HepG2 (cell line): Measurements from ENCODE around the gene DOCK2.

Source experiments
- CTCF ChIP-seq: sonication (generic); formaldehyde crosslinking; IDR thresholded peaks from 2 replicates; pipeline ENCODE4 v1.5.0; 2020; ENCODE audit warnings: mild to moderate bottlenecking, missing genetic modification reagents, moderate library complexity
- IKZF5 ChIP-seq: IDR thresholded peaks from 2 replicates; pipeline ENCODE4 v1.6.1; 2018; ENCODE audit warnings: missing genetic modification reagents, mild to moderate bottlenecking, missing compliant biosample characterization
- MTF2 ChIP-seq: sonication (generic); formaldehyde crosslinking; IDR thresholded peaks from 2 replicates; pipeline ENCODE4 v1.5.0; 2020; ENCODE audit warnings: missing genetic modification reagents, borderline replicate concordance
- PBX3 ChIP-seq: sonication (generic); formaldehyde crosslinking; IDR thresholded peaks from 2 replicates; pipeline ENCODE4 v1.8.1; 2023; ENCODE audit warnings: missing genetic modification reagents, inconsistent platforms, borderline replicate concordance
- PHF21A ChIP-seq: sonication (generic); formaldehyde crosslinking; IDR thresholded peaks from 2 replicates; pipeline ENCODE4 v1.5.0; 2020; ENCODE audit warnings: mild to moderate bottlenecking, missing genetic modification reagents
- SKIL ChIP-seq: sonication (generic); formaldehyde crosslinking; IDR thresholded peaks from 2 replicates; pipeline ENCODE4 v1.8.0; 2022; ENCODE audit warnings: missing genetic modification reagents, mild to moderate bottlenecking, moderate library complexity, borderline replicate concordance
- SOX6 ChIP-seq, 2 experiments: fragments of 450-650 bp in 1 of 2; sonication (generic) in 1 of 2; formaldehyde crosslinking in 1 of 2; IDR thresholded peaks; 2 replicates each; pipeline versions ENCODE4 v1.4.0 to v1.6.1; 2017 to 2020; ENCODE audit warnings: antibody characterized with exemption in 1 of 2, mild to moderate bottlenecking in 1 of 2, missing genetic modification reagents in 1 of 2
- ZHX2 ChIP-seq, 2 experiments: sonication (generic) in 1 of 2; formaldehyde crosslinking in 1 of 2; IDR thresholded peaks; 2 replicates each; pipeline versions ENCODE4 v1.6.1 to v1.9.0; 2014 to 2022; ENCODE audit warnings: antibody characterized with exemption in 1 of 2, borderline replicate concordance in 1 of 2, inconsistent platforms in 1 of 2, low read depth in 1 of 2, missing genetic modification reagents in 1 of 2
- ZNF142 ChIP-seq: sonication (generic); formaldehyde crosslinking; IDR thresholded peaks from 2 replicates; pipeline ENCODE4 v1.4.0; 2020; ENCODE audit warnings: missing genetic modification reagents
- ZNF513 ChIP-seq: sonication (generic); formaldehyde crosslinking; conservative IDR thresholded peaks from 2 replicates; pipeline ENCODE4 v1.5.0; 2020; ENCODE audit warnings: missing genetic modification reagents
- ZNF597 ChIP-seq: sonication (generic); formaldehyde crosslinking; IDR thresholded peaks from 2 replicates; pipeline ENCODE4 v1.5.0; 2020; ENCODE audit warnings: missing genetic modification reagents

GRCh38 chr5:170067574-170068170, 430.6 kb downstream of the DOCK2 start:
- TF ChIP-seq MTF2 (CRISPR knock-in tag) (no peak), ZHX2 (IDR thresholded peaks at IDR 0.05; ENCODE audit: low read depth) (no peak), ZHX2 (CRISPR knock-in tag; IDR thresholded peaks at IDR 0.05; ENCODE audit: borderline replicate concordance) (no peak), ZNF597 (CRISPR knock-in tag) (no peak), ZNF142 (CRISPR knock-in tag) (no peak), PBX3 (CRISPR knock-in tag) (no peak), SKIL (CRISPR knock-in tag) (no peak), CTCF (CRISPR knock-in tag) (no peak), ZNF513 (no peak), SOX6 (IDR thresholded peaks at IDR 0.05) (no peak), SOX6 (CRISPR knock-in tag; IDR thresholded peaks at IDR 0.05) (no peak), PHF21A (no peak), IKZF5 (no peak)
